Panc1 (cell line): ENCODE results near the gene TMEM161A.

Source experiments
- CTCF ChIP-seq: fragments of 450-650 bp; IDR thresholded peaks from 2 replicates; pipeline ENCODE4 v1.5.1; 2017; ENCODE audit warnings: mild to moderate bottlenecking
- POLR2AphosphoS5 ChIP-seq: IDR thresholded peaks from 2 replicates; pipeline ENCODE4 v1.6.1; 2012; ENCODE audit warnings: mild to moderate bottlenecking, low read depth, low read length, moderate library complexity

DNA sequence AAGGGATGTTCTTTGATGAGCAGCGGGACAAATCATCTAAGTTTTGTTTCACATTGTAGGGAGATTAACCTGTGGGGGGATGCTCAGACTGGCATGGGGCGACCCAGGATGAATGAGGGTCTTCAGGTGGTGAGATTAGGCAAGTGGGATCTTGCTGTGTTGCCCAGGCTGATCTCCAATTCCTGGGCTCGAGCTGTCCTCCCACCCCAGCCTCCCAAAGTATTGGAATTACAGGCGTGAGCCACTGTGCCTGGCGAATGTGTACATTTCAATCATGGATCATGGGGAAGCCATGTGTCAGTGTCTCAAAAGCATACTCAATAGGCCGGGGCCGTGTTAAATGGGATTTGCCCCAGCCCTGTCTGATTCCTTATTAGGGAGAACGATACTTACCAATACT lies 66.4 kb downstream of the TMEM161A start:
- TF ChIP-seq CTCF, result no peak
- TF ChIP-seq POLR2AphosphoS5, result no peak
